AG04449 (cell line): ENCODE measurements around the gene TSG101.

Experiments
- CTCF ChIA-PET: fragments of 350-600 bp; formaldehyde crosslinking; extraction: SDS; loops from one replicate; lab custom pipeline; 2021; ENCODE audit warnings: antibody characterized with exemption; lab: Yijun Ruan, JAX
- POLR2A ChIA-PET: fragments of 400-600, 350-600 bp; formaldehyde crosslinking; extraction: SDS; loops from one replicate; lab custom pipeline; 2020; ENCODE audit warnings: antibody characterized with exemption, inconsistent platforms; lab: Yijun Ruan, JAX
- DNase-seq: peaks from one replicate; pipeline ENCODE4 v3.0.0-alpha.2; 2010; ENCODE audit warnings: low read depth, low spot score
- H3K4me3 ChIP-seq: 2 replicates; pipeline ENCODE4 v1.5.1; 2011; ENCODE audit warnings: low read depth, mild to moderate bottlenecking, control low read depth, low read length
- TF ChIP-seq, protein P1 (sequence below): IDR thresholded peaks from one replicate; pipeline ENCODE4 v1.5.1; 2011; ENCODE audit warnings: mild to moderate bottlenecking, moderate library complexity, low read length, control low read depth, inconsistent platforms; ENCODE audit not compliant: insufficient read depth; ENCODE audit errors: missing control alignments

Gene TSG101, protein sequence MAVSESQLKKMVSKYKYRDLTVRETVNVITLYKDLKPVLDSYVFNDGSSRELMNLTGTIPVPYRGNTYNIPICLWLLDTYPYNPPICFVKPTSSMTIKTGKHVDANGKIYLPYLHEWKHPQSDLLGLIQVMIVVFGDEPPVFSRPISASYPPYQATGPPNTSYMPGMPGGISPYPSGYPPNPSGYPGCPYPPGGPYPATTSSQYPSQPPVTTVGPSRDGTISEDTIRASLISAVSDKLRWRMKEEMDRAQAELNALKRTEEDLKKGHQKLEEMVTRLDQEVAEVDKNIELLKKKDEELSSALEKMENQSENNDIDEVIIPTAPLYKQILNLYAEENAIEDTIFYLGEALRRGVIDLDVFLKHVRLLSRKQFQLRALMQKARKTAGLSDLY

DNA sequence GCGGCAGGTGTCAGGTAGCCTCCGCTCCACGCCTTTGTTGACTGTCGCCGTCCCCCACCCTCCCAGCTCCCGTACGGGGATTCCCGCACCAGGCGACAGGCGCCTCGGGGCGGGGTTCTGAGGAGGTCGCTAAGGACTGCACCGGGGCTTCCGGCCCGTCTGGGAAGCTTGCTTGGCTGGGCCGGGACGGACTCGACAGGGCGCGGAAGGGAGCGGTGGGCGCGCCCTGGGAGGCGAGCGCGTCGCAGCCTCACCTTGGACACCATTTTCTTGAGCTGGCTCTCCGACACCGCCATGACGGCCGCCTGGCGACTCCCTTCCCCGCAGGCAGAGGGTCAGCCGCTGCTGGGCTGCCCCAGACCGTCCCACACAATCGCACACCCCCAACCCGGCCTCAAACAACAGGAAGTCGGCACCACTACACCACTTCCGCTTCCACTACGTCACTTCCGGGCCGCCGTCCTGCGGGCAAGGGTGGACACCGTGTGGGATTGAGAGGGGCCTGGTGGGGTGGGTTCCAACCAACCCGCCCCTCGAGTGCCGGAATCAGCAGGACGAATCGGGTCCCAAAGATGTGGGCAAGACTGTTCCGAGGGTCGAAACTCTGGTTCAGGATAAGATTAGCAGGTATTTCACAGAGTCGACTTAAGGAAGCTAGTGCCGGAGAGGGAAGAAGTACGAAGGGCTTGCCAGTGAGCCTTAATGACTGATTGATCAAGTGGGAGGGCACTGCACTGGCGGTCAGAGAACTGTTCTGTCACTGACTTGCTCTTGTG lies at the start of gene TSG101:
Gene TSG101, minus strand, starts transcription at position 422 of the 776 bp plus-strand sequence. Its CDS starts 126 bp downstream, at position 296.
- peak within 1 kb of the TSS; percentile 84 for H3K4me3 ChIP-seq
- ChIA-PET CTCF (interaction anchor here (1.1 to 2.4 kb wide), 7 partner anchors 10 to 283 kb away, joined by 3 to 11 read pairs (median 4); no protein-coding TSS in a partner anchor), POLR2A (interaction anchor here (0.7 to 1.8 kb wide), 7 partner anchors 9 to 283 kb away, joined by 3 to 7 read pairs (median 3); partner anchors contain the start of genes LDHA, SPTY2D1 and TMEM86A)
- TF ChIP-seq, protein P1, sequence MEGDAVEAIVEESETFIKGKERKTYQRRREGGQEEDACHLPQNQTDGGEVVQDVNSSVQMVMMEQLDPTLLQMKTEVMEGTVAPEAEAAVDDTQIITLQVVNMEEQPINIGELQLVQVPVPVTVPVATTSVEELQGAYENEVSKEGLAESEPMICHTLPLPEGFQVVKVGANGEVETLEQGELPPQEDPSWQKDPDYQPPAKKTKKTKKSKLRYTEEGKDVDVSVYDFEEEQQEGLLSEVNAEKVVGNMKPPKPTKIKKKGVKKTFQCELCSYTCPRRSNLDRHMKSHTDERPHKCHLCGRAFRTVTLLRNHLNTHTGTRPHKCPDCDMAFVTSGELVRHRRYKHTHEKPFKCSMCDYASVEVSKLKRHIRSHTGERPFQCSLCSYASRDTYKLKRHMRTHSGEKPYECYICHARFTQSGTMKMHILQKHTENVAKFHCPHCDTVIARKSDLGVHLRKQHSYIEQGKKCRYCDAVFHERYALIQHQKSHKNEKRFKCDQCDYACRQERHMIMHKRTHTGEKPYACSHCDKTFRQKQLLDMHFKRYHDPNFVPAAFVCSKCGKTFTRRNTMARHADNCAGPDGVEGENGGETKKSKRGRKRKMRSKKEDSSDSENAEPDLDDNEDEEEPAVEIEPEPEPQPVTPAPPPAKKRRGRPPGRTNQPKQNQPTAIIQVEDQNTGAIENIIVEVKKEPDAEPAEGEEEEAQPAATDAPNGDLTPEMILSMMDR: no peak
- DNase-seq: peak; percentile 42

DNA sequence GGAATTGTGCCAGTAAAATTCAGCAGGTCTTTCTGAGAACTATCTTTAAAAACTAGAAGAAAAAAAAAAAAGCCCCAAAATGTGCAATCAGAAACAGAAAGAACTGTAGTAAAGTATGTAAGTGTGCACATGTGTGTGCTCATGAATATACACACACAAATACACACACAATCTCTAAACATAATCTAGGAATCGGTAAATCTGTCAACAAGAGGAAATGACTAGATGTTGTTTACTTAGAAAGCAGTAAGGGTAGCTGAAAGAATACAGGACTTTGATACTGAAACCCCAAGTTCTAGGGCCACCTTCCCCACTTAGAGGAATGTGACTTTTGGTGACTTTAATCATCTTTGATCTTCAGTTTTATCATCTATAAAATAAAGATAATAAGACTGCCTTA lies 48.6 kb upstream of the TSG101 start:
- H3K4me3 ChIP-seq: no peak overlapping the region
- DNase-seq: no peak
- CTCF ChIA-PET: interaction anchor here (0.7 to 0.9 kb wide), 2 partner anchors 10 to 332 kb away, joined by 3 read pairs; no protein-coding TSS in a partner anchor
- TF ChIP-seq, protein P1: no peak
- POLR2A ChIA-PET: no interaction called here

DNA sequence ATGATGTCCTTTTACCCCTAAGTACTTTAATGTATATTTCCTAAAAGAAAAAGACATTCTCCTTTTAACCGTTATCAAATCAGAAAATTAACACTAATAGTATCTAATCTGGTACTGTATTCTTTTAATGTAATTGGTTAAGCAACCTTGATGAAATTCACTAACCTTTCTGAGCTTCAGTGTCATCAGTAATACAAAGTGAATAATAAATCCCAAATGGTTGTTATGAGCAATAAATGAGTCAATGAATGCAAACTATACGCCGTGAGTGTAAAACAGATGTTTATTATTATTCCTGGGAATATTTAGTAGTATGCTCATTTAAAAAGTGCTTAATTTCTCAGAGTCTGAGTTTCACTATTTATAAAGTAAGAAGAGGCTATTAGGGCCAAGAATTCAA lies 40.3 kb upstream of the TSG101 start:
- ChIA-PET CTCF (interaction anchor here (1.2 to 1.5 kb wide), 2 partner anchors 163 to 164 kb away, joined by 3 read pairs; no protein-coding TSS in a partner anchor), POLR2A (interaction anchor here (0.6 kb wide), 2 partner anchors 21 to 46 kb away, joined by 3 read pairs; partner anchors contain the start of gene UEVLD)
- no peak for DNase-seq
- H3K4me3 ChIP-seq: no peak overlapping the region
- TF ChIP-seq, protein P1: no peak

DNA sequence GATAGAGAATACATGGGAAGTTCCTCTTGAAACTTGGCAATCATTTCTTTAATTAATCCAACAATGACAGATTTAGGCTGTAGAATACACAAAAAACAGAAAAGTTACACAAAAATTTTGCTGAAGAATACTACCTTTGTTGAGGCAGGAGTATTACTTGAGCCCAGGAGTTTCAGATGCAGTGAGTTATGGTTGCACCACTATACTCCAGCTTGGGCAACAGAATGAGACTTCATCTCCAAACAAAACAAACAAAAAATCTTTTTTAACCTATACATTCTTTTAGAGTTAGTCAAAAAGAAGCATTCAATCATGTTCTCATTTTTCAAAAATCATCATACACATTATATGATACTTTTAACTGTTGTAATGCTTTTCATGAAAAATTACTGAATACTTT lies 39.7 kb upstream of the TSG101 start:
- TF ChIP-seq, protein P1: no peak
- POLR2A ChIA-PET: interaction anchor here (0.6 to 0.7 kb wide), 2 partner anchors 45 to 183 kb away, joined by 3 to 4 read pairs; no protein-coding TSS in a partner anchor
- H3K4me3 ChIP-seq: no peak overlapping the region
- DNase-seq: no peak
- CTCF ChIA-PET: interaction anchor here (1.5 kb wide), 1 partner anchor 165 kb away, joined by 3 read pairs; no protein-coding TSS in a partner anchor

DNA sequence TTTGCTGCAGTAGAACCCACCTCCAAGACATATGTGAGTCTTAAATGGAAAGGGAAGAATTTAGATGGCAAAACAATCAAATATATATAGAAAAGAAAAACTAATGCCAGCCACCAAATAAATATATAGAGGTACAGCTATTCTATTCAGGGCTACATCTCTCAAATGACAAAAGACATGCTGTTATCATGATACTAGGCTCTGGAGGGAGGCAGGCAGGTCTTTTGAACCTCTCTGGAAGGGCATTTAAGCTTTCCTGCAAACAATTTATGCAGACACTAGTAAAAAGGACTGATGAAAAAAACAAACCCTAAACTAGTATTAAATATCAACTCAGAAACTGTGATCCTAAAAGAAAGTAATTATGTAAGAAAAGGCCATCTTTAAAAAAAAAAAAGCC lies 37.4 kb upstream of the TSG101 start:
- H3K4me3 ChIP-seq: no peak overlapping the region
- ChIA-PET CTCF (interaction anchor here (0.9 to 1.2 kb wide), 2 partner anchors 15 to 24 kb away, joined by 4 to 7 read pairs; no protein-coding TSS in a partner anchor), POLR2A (no interaction called here)
- TF ChIP-seq, protein P1: no peak
- no peak for DNase-seq
